Measurements from ENCODE around the gene ALX1. TPM values are rescaled to one million over a fixed set of nuclear protein-coding genes. Genes with fewer than 3 reads are reported as not detected.

Gene ALX1
- total and polyA plus RNA-seq, 2 experiments from 2014 or later: 3.4 to 3.8 TPM

DNA sequence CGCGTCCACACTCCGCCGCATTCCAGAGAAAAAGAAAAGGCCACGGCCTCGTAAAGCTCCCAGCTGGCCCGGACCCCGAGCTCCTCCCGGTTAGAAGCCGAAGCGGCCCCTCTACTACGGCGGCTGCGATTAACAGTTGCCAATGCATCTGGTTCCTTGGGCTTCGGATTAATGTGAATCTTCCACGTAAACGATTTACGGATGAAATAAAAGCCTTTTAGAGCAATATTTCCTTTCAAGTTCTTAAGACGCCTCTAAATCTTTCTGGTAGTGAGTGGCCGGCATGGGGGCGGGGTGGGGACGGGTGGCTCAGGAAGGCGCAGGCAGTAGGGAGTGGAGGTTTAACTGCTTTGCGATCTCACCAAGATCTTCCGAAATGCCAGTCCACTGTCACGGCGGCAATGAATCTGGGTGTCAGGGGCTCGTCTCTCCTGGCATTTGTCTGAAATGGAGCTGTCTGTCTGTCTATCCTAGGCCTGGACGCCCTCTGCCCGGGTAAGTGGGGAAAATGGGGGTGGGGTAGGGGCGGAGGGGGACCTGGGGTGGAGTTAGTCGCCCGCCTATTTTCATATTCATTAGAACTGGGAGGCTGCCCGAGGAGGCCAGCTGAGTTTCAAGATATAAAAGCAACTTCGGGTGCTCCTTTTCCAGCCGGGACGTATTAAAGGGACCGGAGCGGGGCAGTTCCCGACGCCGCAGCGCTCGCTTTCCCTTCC, 413 bp upstream of the ALX1 start:
- Histone ChIP-seq H3K4me3 (peak overlapping the region; percentile 71), H4K20me1 (ENCODE audit: insufficient read depth, poor library complexity, severe bottlenecking) (no peaks in the 10 kb centered on the region), H3K27me3 (peaks cover 27% of the 10 kb centered on the region), H3K79me2 (peaks cover 8% of the 10 kb centered on the region), H3K27ac (peak overlapping the region; percentile 95), H3K36me3 (replicated peaks; ENCODE audit: insufficient read depth, low read depth) (no peaks in the 10 kb centered on the region), H3K9me2 (replicated peaks; ENCODE audit: insufficient read depth) (no peaks in the 10 kb centered on the region), H2AFZ (peak overlapping the region; percentile 83), H3K4me1 (ENCODE audit: insufficient read depth) (no peaks in the 10 kb centered on the region), H3K4me2 (peak overlapping the region; percentile 80), H3K9me3 (ENCODE audit: low read depth) (no peaks in the 10 kb centered on the region)
- WGBS (ENCODE audit: low lambda C conversion rate, missing lambda C conversion rate): 4% methylated on average over 30 of the region's 44 CpGs
- DNase-seq (ENCODE audit: low spot score): peak; percentile 45
- TF ChIP-seq EZH2 (IDR thresholded peaks at IDR 0.05; ENCODE audit: borderline replicate concordance) (no peak), EZH2phosphoT487 (IDR thresholded peaks at IDR 0.05; ENCODE audit: low read depth, severe bottlenecking, unreplicated experiment) (no peak)
- TF ChIP-seq, protein P1, sequence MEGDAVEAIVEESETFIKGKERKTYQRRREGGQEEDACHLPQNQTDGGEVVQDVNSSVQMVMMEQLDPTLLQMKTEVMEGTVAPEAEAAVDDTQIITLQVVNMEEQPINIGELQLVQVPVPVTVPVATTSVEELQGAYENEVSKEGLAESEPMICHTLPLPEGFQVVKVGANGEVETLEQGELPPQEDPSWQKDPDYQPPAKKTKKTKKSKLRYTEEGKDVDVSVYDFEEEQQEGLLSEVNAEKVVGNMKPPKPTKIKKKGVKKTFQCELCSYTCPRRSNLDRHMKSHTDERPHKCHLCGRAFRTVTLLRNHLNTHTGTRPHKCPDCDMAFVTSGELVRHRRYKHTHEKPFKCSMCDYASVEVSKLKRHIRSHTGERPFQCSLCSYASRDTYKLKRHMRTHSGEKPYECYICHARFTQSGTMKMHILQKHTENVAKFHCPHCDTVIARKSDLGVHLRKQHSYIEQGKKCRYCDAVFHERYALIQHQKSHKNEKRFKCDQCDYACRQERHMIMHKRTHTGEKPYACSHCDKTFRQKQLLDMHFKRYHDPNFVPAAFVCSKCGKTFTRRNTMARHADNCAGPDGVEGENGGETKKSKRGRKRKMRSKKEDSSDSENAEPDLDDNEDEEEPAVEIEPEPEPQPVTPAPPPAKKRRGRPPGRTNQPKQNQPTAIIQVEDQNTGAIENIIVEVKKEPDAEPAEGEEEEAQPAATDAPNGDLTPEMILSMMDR (IDR thresholded peaks at IDR 0.05; ENCODE audit: poor library complexity): no peak

DNA sequence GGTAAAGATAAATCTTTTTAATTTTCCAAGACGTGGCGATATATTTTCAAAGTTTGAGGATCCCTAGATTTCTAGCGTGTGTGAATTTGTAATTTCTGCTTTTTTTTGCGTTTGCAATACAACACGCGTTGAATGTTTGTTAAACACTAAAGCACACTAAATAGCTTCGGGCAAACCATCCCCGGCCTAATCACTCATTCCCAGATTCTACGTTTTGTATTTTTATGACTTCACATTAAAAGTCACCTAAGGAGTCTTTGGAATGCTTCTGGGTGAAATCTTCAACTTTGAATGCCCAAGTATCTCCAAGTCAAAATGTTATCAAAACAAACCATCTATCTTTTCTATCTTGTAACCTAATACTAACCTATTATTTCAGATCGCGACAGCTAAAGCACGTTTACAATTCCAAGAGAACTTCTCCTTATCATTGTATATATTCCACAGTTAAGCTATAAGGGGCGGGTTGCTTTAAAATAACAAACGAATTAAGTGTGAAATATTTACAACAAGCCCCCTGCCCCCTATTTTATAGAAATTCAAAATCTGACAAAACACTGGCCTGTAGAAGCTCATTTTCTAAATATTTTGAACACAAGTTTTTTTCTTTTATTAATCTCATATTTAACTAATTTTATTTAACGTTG, 1.1 kb downstream of the ALX1 start:
- Histone ChIP-seq H4K20me1 (ENCODE audit: insufficient read depth, poor library complexity, severe bottlenecking) (peaks cover 2% of the 10 kb centered on the region), H3K9me2 (replicated peaks; ENCODE audit: insufficient read depth) (no peaks in the 10 kb centered on the region), H3K9me3 (ENCODE audit: low read depth) (no peaks in the 10 kb centered on the region), H3K27ac (peak overlapping the region; percentile 95), H3K27me3 (peaks cover 20% of the 10 kb centered on the region), H2AFZ (peak overlapping the region; percentile 83), H3K4me2 (peak overlapping the region; percentile 80), H3K36me3 (replicated peaks; ENCODE audit: insufficient read depth, low read depth) (no peaks in the 10 kb centered on the region), H3K4me3 (peak overlapping the region; percentile 71), H3K4me1 (ENCODE audit: insufficient read depth) (no peaks in the 10 kb centered on the region), H3K79me2 (peaks cover 8% of the 10 kb centered on the region)
- 3% methylated on average over 15 of the region's 15 CpGs for WGBS (ENCODE audit: low lambda C conversion rate, missing lambda C conversion rate)
- TF ChIP-seq, protein P1 (IDR thresholded peaks at IDR 0.05; ENCODE audit: poor library complexity): no peak
- TF ChIP-seq EZH2 (IDR thresholded peaks at IDR 0.05; ENCODE audit: borderline replicate concordance): no peak
- no peak for TF ChIP-seq EZH2phosphoT487 (IDR thresholded peaks at IDR 0.05; ENCODE audit: low read depth, severe bottlenecking, unreplicated experiment)
- no peak for DNase-seq (ENCODE audit: low spot score)

DNA sequence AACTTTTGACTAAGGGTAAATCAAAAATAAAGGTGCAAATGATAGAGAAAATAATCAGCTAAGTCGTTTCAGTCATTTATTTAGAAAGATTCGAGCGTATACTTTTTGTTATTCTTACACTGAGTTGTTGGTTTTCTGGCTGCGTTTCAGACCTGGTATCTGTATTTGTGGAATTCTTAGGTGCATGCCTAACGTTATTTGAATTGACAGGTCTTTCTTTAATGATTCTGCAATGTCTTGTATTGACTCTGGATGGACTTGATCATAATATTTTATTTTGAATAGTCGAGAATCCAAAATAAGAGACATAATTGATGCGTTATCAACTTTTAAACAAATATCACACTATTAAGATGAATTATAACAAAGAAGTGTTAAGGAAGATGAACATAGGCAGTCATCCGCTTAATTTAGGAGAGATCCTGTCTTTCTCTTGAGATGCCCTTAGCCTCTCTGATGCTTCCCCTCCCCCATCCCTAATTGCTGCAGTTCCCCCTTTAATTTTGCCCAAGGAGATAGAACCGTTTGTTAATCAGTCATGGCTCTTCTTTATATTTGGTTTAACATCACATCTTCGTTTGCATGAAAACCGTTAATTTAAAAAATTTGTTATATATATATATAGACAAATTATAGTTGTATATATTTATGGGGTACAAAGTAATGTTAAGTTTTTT, 1.8 kb downstream of the ALX1 start:
- Histone ChIP-seq H3K27me3 (peaks cover 16% of the 10 kb centered on the region), H2AFZ (peak overlapping the region; percentile 83), H3K4me1 (ENCODE audit: insufficient read depth) (no peaks in the 10 kb centered on the region), H3K4me3 (peak overlapping the region; percentile 71), H3K9me3 (ENCODE audit: low read depth) (no peaks in the 10 kb centered on the region), H3K36me3 (replicated peaks; ENCODE audit: insufficient read depth, low read depth) (no peaks in the 10 kb centered on the region), H4K20me1 (ENCODE audit: insufficient read depth, poor library complexity, severe bottlenecking) (peaks cover 3% of the 10 kb centered on the region), H3K9me2 (replicated peaks; ENCODE audit: insufficient read depth) (no peaks in the 10 kb centered on the region), H3K27ac (peak overlapping the region; percentile 95), H3K79me2 (peaks cover 8% of the 10 kb centered on the region), H3K4me2 (peak overlapping the region; percentile 80)
- no peak for DNase-seq (ENCODE audit: low spot score)
- WGBS (ENCODE audit: low lambda C conversion rate, missing lambda C conversion rate): 32% methylated on average over 11 of the region's 11 CpGs
- TF ChIP-seq EZH2 (IDR thresholded peaks at IDR 0.05; ENCODE audit: borderline replicate concordance): no peak
- TF ChIP-seq, protein P1 (IDR thresholded peaks at IDR 0.05; ENCODE audit: poor library complexity): no peak
- TF ChIP-seq EZH2phosphoT487 (IDR thresholded peaks at IDR 0.05; ENCODE audit: low read depth, severe bottlenecking, unreplicated experiment): no peak
